Large intestine (tissue), 1 donor: ENCODE measurements around the gene HCAR1. TPM values are rescaled to one million over a fixed set of nuclear protein-coding genes. Genes with fewer than 3 reads are reported as not detected.

Experiments
- polyA plus RNA-seq: library from polyadenylated mRNA; unstranded; fragments of 120-200 nt; gene quantifications from one replicate; pipeline ENCODE4 v1.2.1, GENCODE V29; 2013

Gene HCAR1
- polyA plus RNA-seq, 1 donor: 0.46 TPM

Other genes with a start within 250 kb of the HCAR1 start
- 36.0 TPM for gene ZCCHC8, start 229.9 kb downstream of the HCAR1 start, polyA plus RNA-seq
- 120 TPM for gene RSRC2, start 203.9 kb downstream of the HCAR1 start, polyA plus RNA-seq
- gene KNTC1, start 203.6 kb downstream of the HCAR1 start, polyA plus RNA-seq: 37.1 TPM
- gene HCAR2, start 27.5 kb downstream of the HCAR1 start, polyA plus RNA-seq: 2.6 TPM
- gene HCAR3, start 14.0 kb downstream of the HCAR1 start, polyA plus RNA-seq: 0.82 TPM
- gene DENR, start 22.0 kb upstream of the HCAR1 start, polyA plus RNA-seq: 59.1 TPM
- gene CCDC62, start 43.7 kb upstream of the HCAR1 start, polyA plus RNA-seq: 0.36 TPM
- gene HIP1R, start 104.6 kb upstream of the HCAR1 start, polyA plus RNA-seq: 41.8 TPM
- gene VPS37B, start 165.3 kb upstream of the HCAR1 start, polyA plus RNA-seq: 26.5 TPM
- gene ABCB9, start 235.6 kb upstream of the HCAR1 start, polyA plus RNA-seq: 5.2 TPM
- gene OGFOD2, start 244.4 kb upstream of the HCAR1 start, polyA plus RNA-seq: 22.2 TPM
- gene ARL6IP4, start 249.8 kb upstream of the HCAR1 start, polyA plus RNA-seq: 208 TPM